ENCODE results near the gene SLC39A8.

DNA sequence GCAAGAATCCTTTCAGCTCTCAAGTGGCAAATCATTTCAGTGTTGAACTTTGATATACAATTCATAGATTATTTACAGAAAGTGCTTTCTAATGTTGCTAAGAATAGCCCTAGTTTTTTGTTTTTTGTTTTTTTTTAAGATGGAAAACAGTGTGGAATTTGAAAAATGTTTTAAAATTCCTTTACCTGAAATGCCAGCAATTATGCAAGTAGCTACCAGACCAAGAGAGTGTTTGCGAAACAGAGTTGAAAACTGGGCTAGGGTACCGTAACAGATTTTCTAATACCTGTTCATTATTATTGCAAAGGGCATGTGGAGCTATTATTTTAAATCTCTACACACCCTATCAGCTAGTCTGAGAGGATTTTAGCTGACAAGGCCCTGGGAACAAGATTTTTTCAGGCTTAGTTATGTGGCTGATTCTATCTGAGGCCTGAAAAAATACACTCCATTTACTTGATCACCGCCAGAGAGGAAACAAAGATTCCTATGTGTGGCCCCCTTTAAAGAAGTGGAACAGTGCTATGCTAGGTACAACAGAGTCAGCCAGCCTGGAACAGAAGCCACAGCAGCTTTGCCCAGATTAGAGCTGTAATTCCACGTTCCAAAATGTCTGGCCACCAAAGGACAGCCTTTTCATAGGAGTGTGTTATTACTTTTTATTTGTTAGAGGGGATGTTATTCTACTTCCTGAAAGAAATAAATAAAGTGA, 46.9 kb upstream of the SLC39A8 start:
- TF ChIP-seq POLR2A (IDR thresholded peaks at IDR 0.05) (no peak), POLR2AphosphoS5 (IDR thresholded peaks at IDR 0.05) (no peak)
- TF ChIP-seq, protein P1, sequence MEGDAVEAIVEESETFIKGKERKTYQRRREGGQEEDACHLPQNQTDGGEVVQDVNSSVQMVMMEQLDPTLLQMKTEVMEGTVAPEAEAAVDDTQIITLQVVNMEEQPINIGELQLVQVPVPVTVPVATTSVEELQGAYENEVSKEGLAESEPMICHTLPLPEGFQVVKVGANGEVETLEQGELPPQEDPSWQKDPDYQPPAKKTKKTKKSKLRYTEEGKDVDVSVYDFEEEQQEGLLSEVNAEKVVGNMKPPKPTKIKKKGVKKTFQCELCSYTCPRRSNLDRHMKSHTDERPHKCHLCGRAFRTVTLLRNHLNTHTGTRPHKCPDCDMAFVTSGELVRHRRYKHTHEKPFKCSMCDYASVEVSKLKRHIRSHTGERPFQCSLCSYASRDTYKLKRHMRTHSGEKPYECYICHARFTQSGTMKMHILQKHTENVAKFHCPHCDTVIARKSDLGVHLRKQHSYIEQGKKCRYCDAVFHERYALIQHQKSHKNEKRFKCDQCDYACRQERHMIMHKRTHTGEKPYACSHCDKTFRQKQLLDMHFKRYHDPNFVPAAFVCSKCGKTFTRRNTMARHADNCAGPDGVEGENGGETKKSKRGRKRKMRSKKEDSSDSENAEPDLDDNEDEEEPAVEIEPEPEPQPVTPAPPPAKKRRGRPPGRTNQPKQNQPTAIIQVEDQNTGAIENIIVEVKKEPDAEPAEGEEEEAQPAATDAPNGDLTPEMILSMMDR (IDR thresholded peaks at IDR 0.05): no peak

All from prostate gland (tissue), 2 donors.